Neural progenitor cell (in vitro differentiated cells): Measurements from ENCODE around the gene B9D1.

Experiments
- CTCF ChIP-seq: fragments of 200-600 bp; sonication (generic); IDR thresholded peaks from 2 replicates; pipeline ENCODE4 v1.5.1; 2017; ENCODE audit warnings: antibody characterized with exemption, mild to moderate bottlenecking
- EZH2phosphoT487 ChIP-seq: fragments of 200-600 bp; sonication (generic); IDR thresholded peaks from 2 replicates; pipeline ENCODE4 v1.6.1; 2017; ENCODE audit warnings: antibody characterized with exemption

GRCh38 chr17:19361944-19362276 lies 613 bp downstream of the B9D1 start:
- TF ChIP-seq CTCF = no peak
- no peak for TF ChIP-seq EZH2phosphoT487
